K562 (cell line): ENCODE results near the gene HOXD13. TPM values are rescaled to one million over a fixed set of nuclear protein-coding genes. Genes with fewer than 3 reads are reported as not detected.

Source experiments
- ATAC-seq: fragments of 200-7000 bp; cut with Tn5 transposase; 3 replicates; pipeline ENCODE4 v1.9.1; 2020; ENCODE audit warnings: moderate library complexity
- BruUV-seq: library from RNA; stranded (reverse); fragments of 400-500 nt; replicated peaks from 2 replicates; lab custom pipeline; 2021; lab: Mats Ljungman, UMichigan
- CTCF ChIA-PET: fragments of 300-600 bp; formaldehyde crosslinking; extraction: SDS; loops from one replicate; lab custom pipeline; 2021; ENCODE audit warnings: low intra/inter-chr PET ratio; lab: Yijun Ruan, JAX
- POLR2A ChIA-PET: fragments of 300-600, 350-650 bp; sonication (Branson Sonifier 250); formaldehyde crosslinking; extraction: SDS; loops from one replicate; lab custom pipeline; 2021; ENCODE audit warnings: antibody characterized with exemption, inconsistent platforms; lab: Yijun Ruan, JAX
- DNase-seq, 4 experiments: peaks; one replicate each; pipeline versions ENCODE4 v3.0.0 to v3.0.0-alpha.2; 2011 to 2018; ENCODE audit warnings: low spot score in 3 of 4, mixed read lengths in 3 of 4; ENCODE audit errors: extremely low read depth in 1 of 4
- FAIRE-seq: peaks from 2 replicates; lab custom pipeline; 2011; peaks lifted over from hg19 to GRCh38; lab: Jason Lieb, UNC
- H2AFZ ChIP-seq: 2 replicates; pipeline ENCODE4 v1.6.0; 2011; ENCODE audit warnings: low read depth, low read length, control low read depth, inconsistent platforms
- H3K27ac ChIP-seq: fragments of 200-600 bp; 3 replicates; pipeline ENCODE4 v1.8.0; 2011; ENCODE audit warnings: low read depth, mild to moderate bottlenecking, control low read depth, inconsistent platforms, low read length, moderate library complexity, mixed read lengths; ENCODE audit errors: extremely low read depth
- H3K27me3 ChIP-seq, 2 experiments: fragments of 300-600 bp in 1 of 2; 2 replicates in 1 of 2; 3 replicates in 1 of 2; pipeline versions ENCODE4 v1.6.0 to v1.8.0; 2011; ENCODE audit warnings: inconsistent platforms in 2 of 2, low read length in 2 of 2, mild to moderate bottlenecking in 1 of 2, mixed read lengths in 1 of 2, moderate library complexity in 1 of 2; ENCODE audit not compliant: control insufficient read depth in 2 of 2, insufficient read depth in 2 of 2
- H3K36me3 ChIP-seq: fragments of 300-600 bp; 3 replicates; pipeline ENCODE4 v1.8.0; 2011; ENCODE audit warnings: mild to moderate bottlenecking, low read length, inconsistent platforms; ENCODE audit not compliant: control insufficient read depth, insufficient read depth
- H3K4me1 ChIP-seq, 2 experiments: fragments of 200-600 bp in 1 of 2; replicated peaks in 1 of 2; 2 replicates in 1 of 2; 3 replicates in 1 of 2; pipeline versions ENCODE4 v1.5.1 to v1.8.0; 2011; ENCODE audit warnings: inconsistent platforms in 2 of 2, low read length in 2 of 2, mild to moderate bottlenecking in 1 of 2, mixed read lengths in 1 of 2, moderate library complexity in 1 of 2; ENCODE audit not compliant: control insufficient read depth in 2 of 2, insufficient read depth in 2 of 2
- H3K4me2 ChIP-seq: 2 replicates; pipeline ENCODE4 v1.6.1; 2011; ENCODE audit warnings: low read length, control low read depth, inconsistent platforms, mixed read lengths; ENCODE audit not compliant: insufficient read depth
- H3K4me3 ChIP-seq: fragments of 200-600 bp; sonication (generic), shearing (Covaris generic); 2 replicates; pipeline ENCODE4 v1.5.1; 2016; ENCODE audit warnings: control low read depth, inconsistent platforms
- H3K79me2 ChIP-seq: fragments of 200-600 bp; 3 replicates; pipeline ENCODE4 v1.8.0; 2011; ENCODE audit warnings: low read length, inconsistent platforms; ENCODE audit not compliant: control insufficient read depth, insufficient read depth
- H3K9ac ChIP-seq, 2 experiments: 2 replicates each; pipeline versions ENCODE4 v1.6.0 to v1.6.1; 2011; ENCODE audit warnings: low read depth in 2 of 2, low read length in 2 of 2, control low read depth in 1 of 2, inconsistent platforms in 1 of 2, mild to moderate bottlenecking in 1 of 2, mixed read lengths in 1 of 2; ENCODE audit not compliant: insufficient read depth in 1 of 2
- H3K9me1 ChIP-seq: one replicate; pipeline ENCODE4 v1.6.0; 2011; ENCODE audit warnings: inconsistent platforms, mild to moderate bottlenecking, low read length, moderate library complexity; ENCODE audit not compliant: control insufficient read depth, insufficient read depth
- H3K9me3 ChIP-seq: replicated peaks from 2 replicates; pipeline ENCODE4 v1.5.1; 2011; ENCODE audit warnings: low read depth, low read length, inconsistent platforms; ENCODE audit not compliant: control insufficient read depth, insufficient read depth
- H4K20me1 ChIP-seq: replicated peaks from 2 replicates; pipeline ENCODE4 v1.6.1; 2011; ENCODE audit warnings: low read length, inconsistent platforms, mixed read lengths; ENCODE audit not compliant: control insufficient read depth, insufficient read depth
- ATF1 ChIP-seq, 2 experiments: fragments of 450-650 bp in 1 of 2; IDR thresholded peaks; 2 replicates each; pipeline ENCODE4 v1.6.1; 2016; ENCODE audit warnings: missing compliant biosample characterization in 1 of 2, missing genetic modification characterization in 1 of 2
- CC2D1A ChIP-seq: fragments of 450-650 bp; IDR thresholded peaks from 2 replicates; pipeline ENCODE4 v1.6.1; 2017; ENCODE audit warnings: mild to moderate bottlenecking
- ELF4 ChIP-seq: fragments of 450-650 bp; formaldehyde crosslinking; IDR thresholded peaks from 2 replicates; pipeline ENCODE4 v1.4.0; 2022; ENCODE audit warnings: missing genetic modification characterization
- KHSRP ChIP-seq: fragments of 450-650 bp; IDR thresholded peaks from 2 replicates; pipeline ENCODE4 v1.6.1; 2017
- NRF1 ChIP-seq, 2 experiments: fragments of 450-650 bp; IDR thresholded peaks in 1 of 2; conservative IDR thresholded peaks in 1 of 2; 2 replicates each; pipeline ENCODE4 v1.6.1; 2014; ENCODE audit warnings: mild to moderate bottlenecking in 2 of 2
- NUFIP1 ChIP-seq: fragments of 450-650 bp; IDR thresholded peaks from 2 replicates; pipeline ENCODE4 v1.6.1; 2018; ENCODE audit not compliant: partially characterized antibody
- SP1 ChIP-seq: sonication (generic); formaldehyde crosslinking; IDR thresholded peaks from 2 replicates; pipeline ENCODE4 v1.8.1; 2022; ENCODE audit warnings: mild to moderate bottlenecking, missing genetic modification reagents
- WGBS: fragments of 100-300 bp; shearing (Covaris generic); methylation state at CpG from one replicate; pipeline ENCODE4 v1.1.6; 2016; ENCODE audit warnings: low coverage, mixed read lengths; ENCODE audit not compliant: insufficient coverage; ENCODE audit errors: missing lambda C conversion rate; 5-methylcytosine and 5-hydroxymethylcytosine counted together
- in situ Hi-C: fragments of 300-500 bp; cut with MboI; formaldehyde crosslinking; loops from 4 replicates; pipeline ENCODE4 v1.15.0; 2018; ENCODE audit warnings: inconsistent platforms, mixed read lengths
- intact Hi-C: fragments of 100-400 bp; cut with micrococcal nuclease; formaldehyde crosslinking; loops from 2 replicates; pipeline ENCODE4 v1.14.2; 2022
- polyA plus RNA-seq, 8 experiments: library from polyadenylated mRNA; depleted of rRNA in 4 of 8; stranded (reverse) in 5 of 8; unstranded in 3 of 8; fragments of >200 nt; fragmentation: Nextera tagmentation in 2 of 8; fragmentation: Illumina TruSeq in 1 of 8; extraction: Ambion mirVana in 2 of 8; extraction: Trizol in 1 of 8; gene quantifications; 2 replicates each; pipeline versions ENCODE4 v1.2.1 to v1.2.3, GENCODE V29; 2011 to 2014; ENCODE audit warnings: inconsistent platforms in 1 of 8, missing spikeins in 1 of 8
- total RNA-seq, 7 experiments: library from RNA; depleted of rRNA in 6 of 7; stranded (reverse); fragments of >200 nt in 6 of 7; fragmentation: Illumina TruSeq in 2 of 7; extraction: Trizol in 2 of 7; gene quantifications; 2 replicates each; pipeline versions ENCODE4 v1.2.1 to v1.2.3, GENCODE V29; 2011 to 2021; ENCODE audit warnings: low replicate concordance in 1 of 7
- TF ChIP-seq, protein P1 (sequence below): sonication (generic); formaldehyde crosslinking; IDR thresholded peaks from 2 replicates; pipeline ENCODE4 v1.8.1; 2023; ENCODE audit warnings: mild to moderate bottlenecking, missing genetic modification reagents
- TF ChIP-seq, protein P2 (sequence below): fragments of 450-650 bp; IDR thresholded peaks from 2 replicates; pipeline ENCODE4 v1.7.1; 2018; ENCODE audit warnings: mild to moderate bottlenecking, low read depth; ENCODE audit not compliant: partially characterized antibody
- TF ChIP-seq, protein P3 (sequence below), 3 experiments: IDR thresholded peaks in 2 of 3; conservative IDR thresholded peaks in 1 of 3; 2 replicates each; pipeline ENCODE4 v1.5.1; 2011 to 2012; ENCODE audit warnings: low read length in 3 of 3, mild to moderate bottlenecking in 3 of 3, control low read depth in 2 of 3, improper control_type of control experiment in 1 of 3, inconsistent platforms in 1 of 3, low read depth in 1 of 3, mixed read lengths in 1 of 3, moderate library complexity in 1 of 3; ENCODE audit not compliant: insufficient read depth in 2 of 3

Gene HOXD13
- total and polyA plus RNA-seq, 9 of the 15 experiments (the other 6 are each of a cell fraction or from before 2014, with no cell fraction given) = 0.03 to 0.04 TPM; not detected in 7

DNA sequence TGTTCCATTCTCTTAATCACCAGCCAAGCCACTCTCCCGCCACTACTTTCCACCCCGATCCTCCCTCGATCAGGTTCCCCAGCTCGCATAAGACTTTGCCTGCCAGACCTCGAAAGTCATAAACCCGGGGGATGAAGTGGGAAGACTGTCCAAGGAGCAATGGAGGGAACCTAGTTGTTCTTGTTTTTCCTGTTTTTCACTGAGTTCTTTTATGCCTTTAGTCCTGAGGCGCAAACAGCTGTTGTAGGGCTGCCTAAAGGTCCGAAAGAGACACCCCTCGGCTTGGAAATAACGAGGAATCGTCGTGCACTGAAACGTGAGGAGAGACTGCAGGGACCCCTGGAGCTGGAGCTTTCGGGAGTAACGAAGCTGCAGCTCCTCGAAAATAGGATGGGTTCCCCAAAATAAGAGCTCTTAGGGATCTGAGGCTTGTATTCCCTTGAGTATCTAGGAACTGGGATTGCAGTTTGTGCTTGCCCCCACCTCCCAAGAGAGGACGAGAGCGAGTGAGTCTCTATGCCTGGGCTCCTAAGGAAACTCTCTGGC is 5.4 kb downstream of the HOXD13 start:
- no peaks in the 10 kb centered on the region for H3K9me1 ChIP-seq
- intact Hi-C loops = loop anchor here (1.0 to 5.0 kb wide), 6 partner anchors 221 to 1351 kb away; no protein-coding TSS in a partner anchor
- in situ Hi-C loops = loop anchor here (5.0 to 25.0 kb wide), 2 partner anchors 736 to 1061 kb away; no protein-coding TSS in a partner anchor
- TF ChIP-seq NUFIP1 = no peak
- TF ChIP-seq, protein P1, sequence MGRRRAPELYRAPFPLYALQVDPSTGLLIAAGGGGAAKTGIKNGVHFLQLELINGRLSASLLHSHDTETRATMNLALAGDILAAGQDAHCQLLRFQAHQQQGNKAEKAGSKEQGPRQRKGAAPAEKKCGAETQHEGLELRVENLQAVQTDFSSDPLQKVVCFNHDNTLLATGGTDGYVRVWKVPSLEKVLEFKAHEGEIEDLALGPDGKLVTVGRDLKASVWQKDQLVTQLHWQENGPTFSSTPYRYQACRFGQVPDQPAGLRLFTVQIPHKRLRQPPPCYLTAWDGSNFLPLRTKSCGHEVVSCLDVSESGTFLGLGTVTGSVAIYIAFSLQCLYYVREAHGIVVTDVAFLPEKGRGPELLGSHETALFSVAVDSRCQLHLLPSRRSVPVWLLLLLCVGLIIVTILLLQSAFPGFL (CRISPR knock-in tag) = 0 out of 2 replicates have a peak, but pooled peaks have one; percentile 35
- peak in 1 of 2 experiments; percentile 19; a peak in 1 of 4 replicates for TF ChIP-seq NRF1 (conservative IDR thresholded peaks at IDR 0.05 in 1 of 2, IDR thresholded peaks at IDR 0.05 in 1 of 2)
- TF ChIP-seq KHSRP = no peak
- 0 out of 2 replicates have a peak, but pooled peaks have one; percentile 0 for TF ChIP-seq CC2D1A
- TF ChIP-seq, protein P2, sequence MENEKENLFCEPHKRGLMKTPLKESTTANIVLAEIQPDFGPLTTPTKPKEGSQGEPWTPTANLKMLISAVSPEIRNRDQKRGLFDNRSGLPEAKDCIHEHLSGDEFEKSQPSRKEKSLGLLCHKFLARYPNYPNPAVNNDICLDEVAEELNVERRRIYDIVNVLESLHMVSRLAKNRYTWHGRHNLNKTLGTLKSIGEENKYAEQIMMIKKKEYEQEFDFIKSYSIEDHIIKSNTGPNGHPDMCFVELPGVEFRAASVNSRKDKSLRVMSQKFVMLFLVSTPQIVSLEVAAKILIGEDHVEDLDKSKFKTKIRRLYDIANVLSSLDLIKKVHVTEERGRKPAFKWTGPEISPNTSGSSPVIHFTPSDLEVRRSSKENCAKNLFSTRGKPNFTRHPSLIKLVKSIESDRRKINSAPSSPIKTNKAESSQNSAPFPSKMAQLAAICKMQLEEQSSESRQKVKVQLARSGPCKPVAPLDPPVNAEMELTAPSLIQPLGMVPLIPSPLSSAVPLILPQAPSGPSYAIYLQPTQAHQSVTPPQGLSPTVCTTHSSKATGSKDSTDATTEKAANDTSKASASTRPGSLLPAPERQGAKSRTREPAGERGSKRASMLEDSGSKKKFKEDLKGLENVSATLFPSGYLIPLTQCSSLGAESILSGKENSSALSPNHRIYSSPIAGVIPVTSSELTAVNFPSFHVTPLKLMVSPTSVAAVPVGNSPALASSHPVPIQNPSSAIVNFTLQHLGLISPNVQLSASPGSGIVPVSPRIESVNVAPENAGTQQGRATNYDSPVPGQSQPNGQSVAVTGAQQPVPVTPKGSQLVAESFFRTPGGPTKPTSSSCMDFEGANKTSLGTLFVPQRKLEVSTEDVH = no peak
- TF ChIP-seq ATF1 (CRISPR knock-in tag; IDR thresholded peaks at IDR 0.05) = no peak
- no peak for TF ChIP-seq ATF1 (tag; IDR thresholded peaks at IDR 0.05)
- TF ChIP-seq SP1 (CRISPR knock-in tag) = no peak
- 0 out of 2 replicates have a peak, but pooled peaks have one; percentile 37 for TF ChIP-seq ELF4 (CRISPR knock-in tag)
- TF ChIP-seq, protein P3, sequence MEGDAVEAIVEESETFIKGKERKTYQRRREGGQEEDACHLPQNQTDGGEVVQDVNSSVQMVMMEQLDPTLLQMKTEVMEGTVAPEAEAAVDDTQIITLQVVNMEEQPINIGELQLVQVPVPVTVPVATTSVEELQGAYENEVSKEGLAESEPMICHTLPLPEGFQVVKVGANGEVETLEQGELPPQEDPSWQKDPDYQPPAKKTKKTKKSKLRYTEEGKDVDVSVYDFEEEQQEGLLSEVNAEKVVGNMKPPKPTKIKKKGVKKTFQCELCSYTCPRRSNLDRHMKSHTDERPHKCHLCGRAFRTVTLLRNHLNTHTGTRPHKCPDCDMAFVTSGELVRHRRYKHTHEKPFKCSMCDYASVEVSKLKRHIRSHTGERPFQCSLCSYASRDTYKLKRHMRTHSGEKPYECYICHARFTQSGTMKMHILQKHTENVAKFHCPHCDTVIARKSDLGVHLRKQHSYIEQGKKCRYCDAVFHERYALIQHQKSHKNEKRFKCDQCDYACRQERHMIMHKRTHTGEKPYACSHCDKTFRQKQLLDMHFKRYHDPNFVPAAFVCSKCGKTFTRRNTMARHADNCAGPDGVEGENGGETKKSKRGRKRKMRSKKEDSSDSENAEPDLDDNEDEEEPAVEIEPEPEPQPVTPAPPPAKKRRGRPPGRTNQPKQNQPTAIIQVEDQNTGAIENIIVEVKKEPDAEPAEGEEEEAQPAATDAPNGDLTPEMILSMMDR (IDR thresholded peaks at IDR 0.05 in 2 of 3, conservative IDR thresholded peaks at IDR 0.05 in 1 of 3; ENCODE audit: insufficient read depth in 2 of 3, low read depth in 1 of 3, low read length in 3 of 3) = 0 out of 6 replicates have a peak, but pooled peaks of 1 of the 3 experiments have one; percentile 7
- H3K9ac ChIP-seq = peak overlapping the region in 1 of 2 experiments; percentile 92; a peak in 2 of 4 replicates
- no peak overlapping the region for H3K27ac ChIP-seq
- no peaks in the 10 kb centered on the region for H3K9me3 ChIP-seq
- no peak; the same call in 2 of the 3 replicates for ATAC-seq
- no peak overlapping the region for H3K4me3 ChIP-seq
- peak overlapping the region; percentile 79; the same call in 1 of the 2 replicates for H2AFZ ChIP-seq
- no peaks in the 10 kb centered on the region for H3K36me3 ChIP-seq
- under 1% methylated on average over 18 of the region's 18 CpGs for WGBS
- FAIRE-seq = no peak
- ChIA-PET POLR2A (interaction anchor here (0.6 to 0.7 kb wide), 2 partner anchors 696 to 926 kb away, joined by 3 read pairs; no protein-coding TSS in a partner anchor), CTCF (interaction anchor here (0.6 to 2.7 kb wide), 5 partner anchors 10 to 1067 kb away, joined by 3 to 13 read pairs (median 4); no protein-coding TSS in a partner anchor)
- H3K79me2 ChIP-seq = no peaks in the 10 kb centered on the region
- BruUV-seq = no TSS peak
- peaks cover 77 to 82% of the 10 kb centered on the region in 2 experiments for H3K27me3 ChIP-seq
- peaks cover 8 to 29% of the 10 kb centered on the region in 2 experiments for H3K4me1 ChIP-seq
- H3K4me2 ChIP-seq = peak overlapping the region; percentile 72
- DNase-seq = no peak
- H4K20me1 ChIP-seq = peaks cover 17% of the 10 kb centered on the region; the same call in 1 of the 2 replicates
